Glomerular visceral epithelial cell (primary cell): ENCODE measurements around the gene ACAN.

Experiments
- DNase-seq: peaks from one replicate; pipeline ENCODE4 v3.0.0-alpha.2; 2016; ENCODE audit errors: extremely low spot score

Gene ACAN

GRCh38 chr15:88878720-88879184, 75.5 kb downstream of the ACAN start:
- DNase-seq: peak; percentile 57

GRCh38 chr15:88880944-88881740, 77.9 kb downstream of the ACAN start:
- DNase-seq: no peak

- no peak for DNase-seq
These were observed 78.5 kb downstream of the ACAN start for GRCh38 chr15:88881775-88882174.

GRCh38 chr15:88882785-88883184, 79.5 kb downstream of the ACAN start:
- peak; percentile 25 for DNase-seq

- no peak for DNase-seq
These were observed 83.9 kb downstream of the ACAN start for GRCh38 chr15:88887068-88887580.

- no peak for DNase-seq
These were observed 85.5 kb downstream of the ACAN start for GRCh38 chr15:88888719-88889118.

GRCh38 chr15:88890495-88890894, 87.3 kb downstream of the ACAN start:
- DNase-seq: peak; percentile 82

GRCh38 chr15:88891540-88892254, 88.5 kb downstream of the ACAN start:
- no peak for DNase-seq

- peak; percentile 58 for DNase-seq
These were observed 91.1 kb downstream of the ACAN start for GRCh38 chr15:88894348-88894818.

GRCh38 chr15:88894819-88895767, 91.9 kb downstream of the ACAN start, which contains the start of gene HAPLN3:
TSS of gene HAPLN3 (minus strand) at chr15:88895544. CDS start at chr15:88887298, 8,246 bp downstream.
- peak; percentile 74 for DNase-seq

GRCh38 chr15:88896333-88897033, 93.2 kb downstream of the ACAN start:
- DNase-seq: no peak

- DNase-seq: no peak
These were observed 93.9 kb downstream of the ACAN start for GRCh38 chr15:88897142-88897455.

GRCh38 chr15:88897456-88898194, 94.4 kb downstream of the ACAN start:
- DNase-seq: peak; percentile 90

- DNase-seq: no peak
These were observed 95.5 kb downstream of the ACAN start for GRCh38 chr15:88898736-88899135.

GRCh38 chr15:88899251-88899650, 96.0 kb downstream of the ACAN start:
- DNase-seq: no peak

GRCh38 chr15:88900309-88900981, 97.2 kb downstream of the ACAN start:
- DNase-seq: no peak

GRCh38 chr15:88900982-88901418, 97.8 kb downstream of the ACAN start:
- DNase-seq: no peak

GRCh38 chr15:88901508-88902220, 98.4 kb downstream of the ACAN start:
- no peak for DNase-seq
